ENCODE data around the gene F13A1. TPM values are rescaled to one million over a fixed set of nuclear protein-coding genes. Genes with fewer than 3 reads are reported as not detected.

Gene F13A1
- total RNA-seq, 1 donor from 2014 or later, result 58.4 TPM

- intact Hi-C loops (cut with DNase I), result no loop called here
- no peaks in the 10 kb centered on the region for H3K9me3 ChIP-seq
- no peaks in the 10 kb centered on the region for H3K27me3 ChIP-seq
- no peaks in the 10 kb centered on the region for H3K4me1 ChIP-seq
- H3K4me3 ChIP-seq, result no peak overlapping the region
- no peak for TF ChIP-seq POLR2AphosphoS5 (IDR thresholded peaks at IDR 0.05; ENCODE audit: insufficient read depth in 1 of 2, low read depth in 1 of 2)
- TF ChIP-seq POLR2A (IDR thresholded peaks at IDR 0.05), result no peak
- no peak for TF ChIP-seq CTCF (IDR thresholded peaks at IDR 0.05)
- no peak for DNase-seq (ENCODE audit: extremely low spot score in 2 of 2)
- H3K36me3 ChIP-seq, result no peaks in the 10 kb centered on the region
- no peak overlapping the region for H3K27ac ChIP-seq
These were observed 49.4 kb downstream of the F13A1 start for GRCh38 chr6:6270948-6271535.

GRCh38 chr6:6260196-6260722 lies 60.2 kb downstream of the F13A1 start:
- no peak for DNase-seq (ENCODE audit: extremely low spot score in 2 of 2)
- no peaks in the 10 kb centered on the region for H3K27me3 ChIP-seq

GRCh38 chr6:6256886-6257285 lies 63.6 kb downstream of the F13A1 start:
- no peaks in the 10 kb centered on the region for H3K27me3 ChIP-seq
- TF ChIP-seq CTCF (IDR thresholded peaks at IDR 0.05) (no peak), POLR2AphosphoS5 (IDR thresholded peaks at IDR 0.05; ENCODE audit: insufficient read depth in 1 of 2, low read depth in 1 of 2) (no peak), POLR2A (IDR thresholded peaks at IDR 0.05) (no peak)
- intact Hi-C loops (cut with DNase I), result no loop called here

More at GRCh38 chr6:6260196-6260722, 60.2 kb downstream of the F13A1 start:
- Histone ChIP-seq H3K9me3 (no peaks in the 10 kb centered on the region), H3K36me3 (no peaks in the 10 kb centered on the region), H3K4me1 (no peaks in the 10 kb centered on the region), H3K27ac (no peak overlapping the region), H3K4me3 (no peak overlapping the region)
- intact Hi-C loops (cut with DNase I), result no loop called here
- TF ChIP-seq CTCF (IDR thresholded peaks at IDR 0.05), result no peak
- no peak for TF ChIP-seq POLR2A (IDR thresholded peaks at IDR 0.05)
- TF ChIP-seq POLR2AphosphoS5 (IDR thresholded peaks at IDR 0.05; ENCODE audit: insufficient read depth in 1 of 2, low read depth in 1 of 2), result no peak

GRCh38 chr6:6256259-6256658 lies 64.2 kb downstream of the F13A1 start:
- TF ChIP-seq POLR2A (IDR thresholded peaks at IDR 0.05) (no peak), POLR2AphosphoS5 (IDR thresholded peaks at IDR 0.05; ENCODE audit: insufficient read depth in 1 of 2, low read depth in 1 of 2) (no peak), CTCF (IDR thresholded peaks at IDR 0.05) (no peak)
- Histone ChIP-seq H3K27ac (no peak overlapping the region), H3K27me3 (no peaks in the 10 kb centered on the region), H3K36me3 (no peaks in the 10 kb centered on the region), H3K4me3 (no peak overlapping the region), H3K4me1 (no peaks in the 10 kb centered on the region), H3K9me3 (no peaks in the 10 kb centered on the region)
- DNase-seq (ENCODE audit: extremely low spot score in 2 of 2), result no peak
- intact Hi-C loops (cut with DNase I), result no loop called here

More at GRCh38 chr6:6256886-6257285, 63.6 kb downstream of the F13A1 start:
- Histone ChIP-seq H3K9me3 (no peaks in the 10 kb centered on the region), H3K4me1 (no peaks in the 10 kb centered on the region), H3K4me3 (no peak overlapping the region), H3K27ac (no peak overlapping the region), H3K36me3 (no peaks in the 10 kb centered on the region)
- no peak for DNase-seq (ENCODE audit: extremely low spot score in 2 of 2)

- no peak for DNase-seq (ENCODE audit: extremely low spot score in 2 of 2)
- intact Hi-C loops (cut with DNase I), result no loop called here
- Histone ChIP-seq H3K4me1 (no peaks in the 10 kb centered on the region), H3K4me3 (no peak overlapping the region), H3K9me3 (no peaks in the 10 kb centered on the region), H3K27ac (no peak overlapping the region), H3K36me3 (no peaks in the 10 kb centered on the region), H3K27me3 (no peaks in the 10 kb centered on the region)
- TF ChIP-seq POLR2A (IDR thresholded peaks at IDR 0.05), result no peak
- TF ChIP-seq CTCF (IDR thresholded peaks at IDR 0.05), result no peak
- TF ChIP-seq POLR2AphosphoS5 (IDR thresholded peaks at IDR 0.05; ENCODE audit: insufficient read depth in 1 of 2, low read depth in 1 of 2), result no peak
These were observed 68.7 kb downstream of the F13A1 start for GRCh38 chr6:6251555-6252280.

Measured in vagina (tissue), 2 donors.